HPDE6-E6E7 (cell line): Measurements from ENCODE around the gene GNL3L.
"Not testable (repeated sequence)": the region's sequence is repeated elsewhere in the genome, so short reads cannot be mapped to it uniquely, and the experiment has no call there.

Source experiments
- DNase-seq: peaks from one replicate; pipeline ENCODE4 v3.0.0; 2011; ENCODE audit warnings: missing footprints; ENCODE audit errors: extremely low spot score

GNL3L gene, protein sequence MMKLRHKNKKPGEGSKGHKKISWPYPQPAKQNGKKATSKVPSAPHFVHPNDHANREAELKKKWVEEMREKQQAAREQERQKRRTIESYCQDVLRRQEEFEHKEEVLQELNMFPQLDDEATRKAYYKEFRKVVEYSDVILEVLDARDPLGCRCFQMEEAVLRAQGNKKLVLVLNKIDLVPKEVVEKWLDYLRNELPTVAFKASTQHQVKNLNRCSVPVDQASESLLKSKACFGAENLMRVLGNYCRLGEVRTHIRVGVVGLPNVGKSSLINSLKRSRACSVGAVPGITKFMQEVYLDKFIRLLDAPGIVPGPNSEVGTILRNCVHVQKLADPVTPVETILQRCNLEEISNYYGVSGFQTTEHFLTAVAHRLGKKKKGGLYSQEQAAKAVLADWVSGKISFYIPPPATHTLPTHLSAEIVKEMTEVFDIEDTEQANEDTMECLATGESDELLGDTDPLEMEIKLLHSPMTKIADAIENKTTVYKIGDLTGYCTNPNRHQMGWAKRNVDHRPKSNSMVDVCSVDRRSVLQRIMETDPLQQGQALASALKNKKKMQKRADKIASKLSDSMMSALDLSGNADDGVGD

DNA sequence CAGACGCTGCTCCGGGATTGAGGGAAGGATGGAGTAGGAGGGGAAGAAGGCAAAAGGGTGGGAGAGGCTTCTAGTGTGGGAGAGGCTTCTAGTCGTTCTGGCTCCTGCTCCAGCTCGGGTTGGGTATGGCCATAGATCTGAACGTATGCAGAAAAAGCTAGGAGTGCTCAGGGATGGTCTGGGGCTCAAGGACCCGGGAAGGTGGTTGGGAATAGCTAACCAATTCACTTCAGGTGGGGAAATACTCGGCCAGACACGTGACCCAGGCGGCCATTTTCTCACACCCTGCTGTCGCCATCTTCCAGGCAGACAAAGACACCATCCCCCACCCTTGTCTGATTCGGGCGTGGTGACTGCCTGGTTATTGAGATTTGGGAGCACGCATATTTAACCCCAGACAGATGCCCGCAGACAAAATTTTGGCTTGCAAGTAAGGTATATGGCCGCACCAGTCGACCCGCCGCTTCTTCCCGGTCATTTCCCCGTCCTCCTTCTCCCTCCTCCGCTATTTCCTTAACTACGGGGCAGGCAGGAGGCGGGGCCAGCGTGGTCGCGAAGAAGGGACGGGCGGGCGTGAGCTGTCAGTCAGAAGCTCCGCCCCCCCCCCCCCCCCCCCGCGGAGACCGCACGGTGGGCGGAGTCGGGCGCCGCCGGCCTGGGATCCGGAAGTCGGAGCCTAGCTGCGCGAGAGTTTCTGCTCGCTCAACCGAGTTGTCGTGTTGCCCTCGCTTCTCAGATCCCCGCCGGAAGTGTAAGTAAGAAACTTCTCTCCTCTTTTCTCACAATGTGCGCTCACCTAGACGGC is at the start of gene GNL3L:
TSS of gene GNL3L (plus strand) at position 668 of the 805 bp plus-strand sequence. CDS start 2,348 bp downstream, outside the sequence.
- DNase-seq = peak; percentile 54

DNA sequence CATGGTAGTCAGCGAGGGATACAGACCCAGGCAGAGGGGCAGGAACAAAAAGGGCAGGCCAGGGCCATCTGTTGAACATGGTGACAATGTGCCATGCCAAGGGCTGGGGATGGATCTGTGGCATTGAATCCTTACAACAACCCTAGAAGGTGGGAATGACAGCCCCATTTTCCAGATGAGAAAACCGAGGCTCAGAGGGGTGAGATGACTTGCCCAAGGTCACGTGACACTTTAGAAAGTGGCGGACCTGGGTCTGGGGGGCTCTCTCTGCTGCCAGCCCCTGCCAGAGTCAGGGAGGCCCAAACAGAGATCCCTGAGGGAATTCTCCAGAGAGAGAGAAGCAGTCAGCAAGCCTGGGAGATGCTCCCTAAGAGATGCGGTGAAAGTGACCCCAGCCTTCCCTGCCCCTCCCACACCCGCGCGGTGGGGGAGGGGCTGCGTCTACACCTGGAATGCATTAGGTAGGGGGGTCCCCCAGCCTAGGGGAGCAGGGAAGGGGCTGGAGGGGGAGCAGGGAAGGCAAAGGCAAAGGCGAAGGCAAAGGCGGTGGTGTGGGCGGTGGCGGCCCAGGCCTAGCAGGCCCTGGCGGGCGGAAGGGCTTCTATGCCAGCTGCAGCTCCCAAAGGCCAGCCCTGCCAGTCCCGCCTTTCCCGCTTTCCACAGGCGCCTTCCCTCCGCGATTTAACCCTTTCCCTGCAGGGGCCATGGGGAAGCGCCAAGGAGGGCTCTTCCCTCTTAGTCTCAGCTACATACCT is 47.0 kb upstream of the GNL3L start:
- DNase-seq = no peak

DNA sequence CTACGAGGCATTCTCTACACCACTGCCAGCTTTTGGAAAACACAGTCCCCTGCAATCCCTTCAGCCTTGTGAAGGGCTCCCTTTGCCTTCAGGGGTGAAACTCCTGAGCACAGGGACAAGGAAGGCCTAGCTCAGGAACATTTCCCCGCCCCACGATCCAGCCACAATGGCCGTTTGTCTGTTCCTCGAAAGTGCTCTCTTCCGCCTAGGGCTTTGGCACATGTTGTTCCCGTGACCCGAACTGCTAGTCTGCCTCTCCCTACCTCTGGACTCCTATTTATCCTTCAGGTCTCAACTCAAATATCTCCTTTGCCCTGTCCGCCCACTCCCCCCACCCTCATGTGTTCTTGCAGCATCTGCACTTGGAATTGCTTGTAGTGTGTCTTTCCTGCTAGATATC is 46.1 kb upstream of the GNL3L start:
- no peak for DNase-seq

DNA sequence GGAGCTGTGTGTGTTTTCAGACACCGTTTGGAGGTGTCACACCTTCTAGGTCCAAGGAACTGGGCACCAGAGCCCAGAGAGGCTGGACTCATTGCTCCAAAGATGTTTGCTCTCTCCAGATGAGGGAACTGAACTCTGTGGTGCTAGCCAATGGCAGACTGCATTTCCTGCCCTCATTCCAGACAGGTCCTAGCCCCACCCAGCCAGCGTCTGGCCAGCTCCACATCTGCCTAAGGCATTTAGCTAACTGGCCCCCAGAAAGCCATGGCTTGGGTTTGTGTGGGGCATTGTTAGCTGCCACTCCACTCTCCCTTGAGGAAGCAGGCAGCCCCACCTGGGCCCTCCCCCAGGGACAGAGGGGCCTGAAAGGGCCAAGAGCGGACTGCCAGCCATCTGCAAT is 45.4 kb upstream of the GNL3L start:
- no peak for DNase-seq

DNA sequence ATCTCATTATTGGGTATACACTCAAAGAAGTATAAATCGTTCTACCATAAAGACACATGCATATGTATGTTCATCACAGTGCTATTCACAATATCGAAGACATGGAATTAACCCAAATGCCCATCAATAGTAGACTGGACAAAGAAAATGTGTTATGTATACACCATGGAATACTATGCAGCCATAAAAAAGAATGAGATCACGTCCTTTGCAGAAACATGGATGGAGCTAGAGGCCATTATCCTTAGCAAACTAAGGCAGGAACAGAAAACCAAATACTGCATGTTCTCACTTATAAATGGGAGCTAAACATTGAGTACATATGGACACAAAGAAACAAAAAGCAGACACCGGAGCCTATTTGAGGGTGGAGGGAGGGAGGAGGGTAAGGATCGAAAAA is 40.2 kb upstream of the GNL3L start:
- not testable (repeated sequence) for DNase-seq

DNA sequence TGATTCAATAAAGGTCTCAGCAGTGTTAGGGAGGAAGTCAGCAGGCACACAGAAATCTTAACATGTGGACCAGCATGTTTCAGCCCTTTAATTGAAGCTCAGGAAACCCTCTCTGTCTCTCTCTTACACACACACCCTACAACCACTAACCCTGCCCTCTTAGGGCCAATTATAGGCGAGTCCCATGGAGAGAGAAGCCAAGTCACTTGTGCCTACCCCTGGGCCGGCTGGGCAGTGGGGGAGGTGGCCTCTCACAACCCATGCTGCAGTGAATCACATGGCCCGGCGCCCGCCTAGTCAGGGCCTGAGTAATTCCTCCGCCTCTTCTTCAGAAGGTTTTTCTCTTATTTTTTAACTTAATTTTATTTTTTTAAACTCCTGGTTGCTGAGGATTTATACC is 37.7 kb upstream of the GNL3L start:
- no peak for DNase-seq

DNA sequence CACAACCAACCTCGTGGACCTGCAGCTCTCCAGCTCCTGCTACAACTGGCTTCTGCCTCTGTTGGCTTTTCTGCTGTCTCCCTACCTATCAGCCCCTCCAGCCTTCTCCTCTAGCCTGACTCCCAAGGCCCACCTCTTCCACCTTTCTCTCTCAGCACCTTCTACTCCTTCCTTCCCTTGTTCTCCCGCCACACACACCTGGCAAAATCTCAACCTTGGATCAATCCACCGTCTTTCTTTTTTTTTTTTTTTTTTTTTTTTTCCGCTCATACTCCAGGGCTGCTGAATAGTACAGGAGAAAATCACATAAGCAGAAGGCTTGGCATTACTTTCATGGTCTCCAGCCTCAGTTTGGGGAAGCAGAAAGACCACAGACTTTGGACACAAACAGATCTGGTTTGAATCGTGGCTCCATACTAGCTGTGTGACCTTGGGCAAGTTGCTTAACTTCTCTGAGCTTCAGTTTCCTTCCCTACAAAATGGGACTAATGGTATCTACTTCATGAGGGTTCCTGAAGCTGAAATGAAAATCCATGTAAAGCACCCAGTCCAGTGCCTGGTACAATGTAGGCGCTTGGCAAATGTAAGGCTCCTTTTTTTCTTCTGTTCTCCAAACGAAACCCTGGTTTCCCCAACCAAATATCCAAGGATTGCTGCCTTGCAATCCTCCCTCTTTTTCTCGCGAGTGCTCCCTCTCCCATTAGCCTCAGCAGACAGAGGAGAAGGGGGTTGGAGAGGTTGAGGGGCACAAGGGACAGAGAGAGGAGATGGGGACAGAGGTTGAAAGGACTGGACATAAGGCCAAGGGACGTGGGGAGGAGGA is 35.6 kb upstream of the GNL3L start:
- no peak for DNase-seq

DNA sequence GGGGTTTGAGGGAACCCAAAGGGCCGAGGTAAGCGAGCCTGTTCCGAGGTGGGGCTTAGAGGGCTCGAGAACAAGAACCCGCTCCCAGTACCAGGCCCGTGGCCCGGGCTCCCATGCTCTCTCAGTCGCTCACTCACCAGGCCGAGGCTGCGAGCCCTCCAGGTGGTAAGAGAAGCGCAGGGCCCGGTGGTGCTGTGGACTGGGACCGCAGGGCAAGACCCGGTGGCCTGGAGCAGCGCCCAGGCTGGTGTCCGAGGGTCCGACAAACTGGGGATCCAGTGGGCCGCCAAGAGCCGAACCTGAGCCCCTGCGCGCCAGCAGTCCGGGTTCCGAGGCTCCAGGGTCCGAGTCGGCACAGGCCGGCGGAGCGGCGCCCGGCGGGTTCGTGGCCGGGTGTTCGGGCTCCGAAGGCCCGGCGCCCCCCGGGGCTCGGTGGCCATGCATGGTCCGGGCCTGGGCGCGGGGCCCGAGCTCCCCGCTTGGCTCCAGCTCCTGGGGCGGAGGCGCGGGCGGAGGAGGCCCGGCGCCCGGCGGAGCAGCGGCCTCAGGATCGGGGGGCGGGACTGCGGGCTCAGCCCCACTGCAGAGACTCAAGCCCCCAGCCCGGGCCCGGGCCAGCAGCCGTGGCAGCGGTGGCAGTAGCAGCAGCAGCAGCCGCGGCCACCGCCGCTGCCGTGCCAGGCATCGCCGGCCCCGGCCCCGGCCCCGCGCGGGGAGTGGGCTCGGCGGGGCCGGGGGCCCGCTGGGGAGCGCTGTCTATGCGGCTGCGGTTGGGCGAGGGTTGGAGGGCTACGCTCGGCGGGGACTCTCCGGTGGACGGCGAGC is 34.8 kb upstream of the GNL3L start:
- DNase-seq = no peak

DNA sequence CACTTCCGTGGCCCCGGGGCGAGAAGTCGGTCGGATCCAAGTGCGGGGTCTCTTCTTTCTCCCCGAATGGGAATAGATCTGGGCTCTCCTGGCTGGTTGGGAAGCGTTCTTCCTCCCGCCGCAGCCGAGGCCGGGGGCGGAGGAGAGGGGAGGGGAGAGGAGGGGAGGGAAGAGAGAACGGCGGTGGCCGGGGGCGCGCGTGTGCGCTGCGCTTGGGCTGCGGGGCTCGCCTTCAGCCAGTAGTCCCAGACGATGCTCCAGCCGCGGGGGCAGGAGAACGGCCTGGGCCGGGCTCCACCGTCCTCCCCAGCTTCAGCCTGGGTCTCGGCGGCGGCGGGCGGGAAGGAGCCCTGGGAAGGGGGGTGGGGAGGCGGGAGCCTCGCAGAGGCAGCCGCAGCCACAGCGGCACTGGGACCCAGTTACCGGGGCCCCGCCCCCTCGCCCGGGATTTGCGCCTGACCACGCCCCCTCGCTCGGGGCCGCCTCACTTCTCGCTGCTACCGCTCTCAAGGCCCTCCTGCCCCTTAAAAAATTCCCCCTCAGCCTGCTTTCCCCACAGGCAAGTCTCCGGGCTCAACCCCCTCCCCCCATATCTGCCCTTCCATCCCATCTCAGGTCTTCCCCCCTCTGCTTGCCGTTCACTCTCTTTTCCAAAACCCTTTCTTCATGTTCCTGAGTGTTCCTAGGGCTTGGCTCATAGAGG is 34.1 kb upstream of the GNL3L start, which contains the start of gene FGD1:
TSS of gene FGD1 (minus strand) at position 421 of the 703 bp plus-strand sequence. CDS start 802 bp downstream, outside the sequence.
- peak; percentile 60 for DNase-seq

DNA sequence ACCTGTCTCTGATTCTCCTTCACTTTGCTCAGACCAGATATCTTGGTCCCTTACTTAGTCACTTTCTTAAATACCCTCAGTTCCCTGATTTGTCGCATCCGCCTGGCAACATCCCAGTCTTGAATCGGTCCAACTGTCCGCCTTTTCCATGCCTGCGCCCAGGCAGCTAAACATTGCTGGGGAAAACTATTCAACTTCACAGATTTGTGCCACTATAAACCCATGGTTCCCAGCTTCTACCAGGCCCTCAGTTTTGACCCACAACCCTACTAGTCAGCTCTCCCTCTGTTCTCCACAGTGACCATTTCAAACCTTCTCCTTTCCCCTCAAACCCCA is 33.5 kb upstream of the GNL3L start:
- DNase-seq = no peak

DNA sequence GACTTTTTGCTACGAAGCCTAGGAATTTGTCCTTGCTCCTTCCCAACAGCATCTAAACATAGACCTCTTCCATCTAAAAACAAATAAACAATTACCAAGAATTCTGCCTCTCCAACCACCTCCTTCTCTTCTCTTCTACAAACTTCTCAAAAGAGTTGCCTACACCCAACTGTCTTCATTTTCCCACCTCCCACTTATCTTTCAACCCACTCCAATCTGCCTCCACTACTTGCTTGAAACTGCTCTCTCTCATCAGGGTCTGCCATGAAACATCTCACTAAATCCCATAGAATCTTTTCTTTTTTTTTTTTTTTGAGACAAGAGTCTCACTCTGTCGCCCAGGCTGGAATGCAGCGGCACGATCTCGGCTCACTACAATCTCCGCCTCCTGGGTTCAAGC is 33.1 kb upstream of the GNL3L start:
- DNase-seq = no peak

DNA sequence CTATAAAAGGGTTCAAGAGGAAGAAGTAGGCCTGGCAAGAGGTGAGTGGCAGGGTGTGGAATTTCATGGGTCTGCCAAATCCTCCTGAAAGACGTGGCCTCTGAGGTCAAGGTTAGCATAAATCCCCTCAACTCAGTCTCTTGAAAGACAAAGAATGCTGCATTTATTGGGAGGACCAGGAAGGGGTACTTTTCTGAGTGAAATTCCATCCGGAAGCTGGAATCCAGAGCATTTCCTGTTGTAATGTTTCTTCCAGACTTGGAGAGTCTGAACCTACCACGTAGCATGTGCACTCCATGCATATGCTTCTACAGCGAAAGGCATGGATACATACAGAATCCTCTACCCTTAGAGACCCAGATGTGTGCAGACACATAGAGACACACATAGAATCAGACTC is 20.6 kb upstream of the GNL3L start:
- no peak for DNase-seq

DNA sequence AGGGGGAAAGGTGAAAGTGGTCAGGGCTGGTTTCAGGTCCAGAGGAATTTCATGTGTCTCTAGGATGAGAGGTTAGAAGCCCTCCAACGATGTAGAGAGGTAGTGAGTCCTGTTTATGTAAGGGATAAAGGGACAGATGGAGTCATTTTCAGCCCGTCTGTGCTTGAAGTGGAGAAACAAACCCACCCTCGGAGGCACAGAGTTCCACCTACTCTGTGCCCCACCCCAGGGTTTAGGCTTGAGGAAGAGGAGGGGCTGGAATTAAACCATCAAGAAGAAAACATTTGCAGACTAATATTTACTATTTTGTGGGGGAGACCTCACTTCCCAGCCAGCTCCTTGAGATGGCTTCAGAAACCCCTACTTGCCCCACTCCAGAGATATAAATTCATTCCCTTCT is 868 bp upstream of the GNL3L start:
- no peak for DNase-seq

DNA sequence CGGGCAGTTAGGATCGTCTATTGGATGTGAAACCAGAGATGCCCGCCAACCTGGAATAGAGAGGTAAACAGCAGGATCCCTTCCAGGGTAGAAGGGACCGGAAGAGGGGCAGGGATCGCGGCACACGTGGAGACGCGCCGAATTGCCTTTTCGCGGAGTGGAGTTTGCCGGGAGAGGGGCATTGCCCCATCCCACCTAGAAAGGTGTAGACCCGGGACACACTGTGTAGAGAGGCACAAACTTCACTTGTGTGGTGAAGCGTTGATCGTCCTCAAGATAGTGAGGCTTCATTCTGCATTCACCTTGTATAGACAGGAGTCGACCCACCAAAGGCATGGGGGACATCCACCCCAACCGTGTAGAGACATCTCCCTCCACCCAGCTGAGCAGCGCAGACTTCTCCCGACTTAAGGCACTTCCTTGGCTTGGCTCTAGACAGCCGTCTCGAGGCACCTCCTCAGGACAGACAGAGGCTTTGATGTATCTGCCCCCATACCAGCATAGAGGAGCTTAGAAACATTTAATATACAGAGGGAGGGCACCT is 410 bp downstream of the GNL3L start:
- no peak for DNase-seq

DNA sequence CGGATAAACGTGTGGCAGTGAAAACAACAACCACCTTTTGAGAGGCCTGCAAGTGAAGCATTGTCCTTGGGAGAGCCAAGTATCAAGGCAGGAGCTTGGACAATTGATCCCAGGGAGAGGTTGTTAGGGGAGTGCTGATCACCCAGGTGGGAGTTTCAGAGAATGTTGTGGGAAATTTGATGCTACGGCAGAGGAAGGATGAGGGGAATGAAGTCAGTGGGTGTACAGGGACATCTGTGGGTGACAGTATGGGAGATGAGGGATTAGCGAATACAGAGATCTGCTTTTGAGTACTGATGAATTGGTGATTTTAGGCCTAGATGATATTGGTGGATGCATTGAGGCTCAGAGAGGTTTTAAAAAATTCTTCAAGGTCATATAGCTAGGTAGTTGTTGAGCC is 4.3 kb downstream of the GNL3L start:
- no peak for DNase-seq

DNA sequence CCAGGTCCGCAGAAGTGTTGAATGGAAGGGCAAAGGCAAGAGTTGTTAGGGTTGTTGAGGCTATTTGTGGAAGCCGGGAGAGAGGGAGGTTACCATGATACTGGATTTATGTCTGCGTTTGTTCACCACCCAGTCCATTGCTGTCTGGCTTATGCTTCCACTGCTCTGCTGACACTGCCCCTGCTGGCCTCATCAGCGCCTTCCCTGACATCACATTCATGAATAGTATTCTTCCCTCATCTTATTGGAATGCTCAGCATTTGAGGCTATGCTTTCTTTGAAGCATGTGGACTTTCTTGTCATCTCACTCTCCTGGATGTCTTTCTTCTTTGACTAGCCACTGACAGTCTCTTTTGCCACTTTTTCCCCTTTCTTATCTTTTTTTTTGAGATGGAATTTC is 10.3 kb downstream of the GNL3L start:
- DNase-seq = no peak

DNA sequence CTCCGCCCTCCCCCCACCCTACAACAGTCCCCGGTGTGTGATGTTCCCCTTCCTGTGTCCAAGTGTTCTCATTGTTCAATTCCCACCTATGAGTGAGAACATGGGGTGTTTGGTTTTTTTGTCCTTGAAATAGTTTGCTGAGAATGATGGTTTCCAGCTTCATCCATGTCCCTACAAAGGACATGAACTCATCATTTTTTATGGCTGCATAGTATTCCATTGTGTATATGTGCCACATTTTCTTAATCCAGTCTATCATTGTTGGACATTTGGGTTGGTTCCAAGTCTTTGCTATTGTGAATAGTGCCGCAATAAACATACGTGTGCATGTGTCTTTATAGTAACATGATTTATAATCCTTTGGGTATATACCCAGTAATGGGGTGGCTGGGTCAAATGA is 12.2 kb downstream of the GNL3L start:
- DNase-seq = not testable (repeated sequence)

DNA sequence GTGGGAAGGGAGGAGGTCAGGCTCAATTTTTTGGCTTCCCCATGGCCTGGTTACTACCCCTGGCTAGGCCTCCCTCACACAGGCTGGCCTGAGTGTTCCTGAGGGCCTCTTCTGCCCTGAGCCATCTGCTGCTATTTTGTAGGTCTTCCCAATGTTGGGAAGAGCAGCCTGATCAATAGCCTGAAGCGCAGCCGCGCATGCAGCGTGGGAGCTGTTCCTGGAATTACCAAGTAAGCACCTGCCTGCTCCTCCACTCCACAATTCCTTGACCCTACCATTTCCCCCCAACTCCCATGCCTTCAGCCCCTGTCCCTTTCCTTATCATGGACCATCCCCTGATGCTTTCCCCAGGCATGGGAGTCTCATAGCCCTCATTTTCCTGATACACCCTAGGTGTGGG is 20.8 kb downstream of the GNL3L start:
- no peak for DNase-seq

DNA sequence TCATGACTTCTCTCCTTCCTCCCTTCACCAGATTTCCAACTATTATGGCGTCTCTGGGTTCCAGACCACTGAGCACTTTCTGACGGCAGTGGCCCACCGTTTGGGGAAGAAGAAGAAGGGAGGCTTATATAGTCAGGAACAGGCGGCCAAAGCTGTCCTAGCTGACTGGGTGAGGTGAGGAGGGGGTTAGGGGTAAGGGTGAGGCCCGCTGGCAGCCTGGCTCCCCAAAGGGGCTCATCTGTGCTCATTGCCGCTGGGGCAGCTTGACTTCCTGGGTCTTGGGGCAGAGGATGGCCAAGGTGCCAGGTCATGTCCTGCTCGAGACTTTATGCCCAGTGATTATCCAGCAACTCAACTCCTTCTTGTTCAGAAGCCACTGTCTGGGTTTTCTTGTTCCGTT is 21.8 kb downstream of the GNL3L start:
- no peak for DNase-seq
